Transverse colon (tissue), 4 donors: ENCODE data around the gene DDX49.

Source experiments
- EP300 ChIP-seq: sonication (generic); formaldehyde crosslinking; IDR thresholded peaks from one replicate; pipeline ENCODE4 v1.6.1; 2017; ENCODE audit warnings: antibody characterized with exemption, low read depth
- POLR2A ChIP-seq: fragments of 450-650 bp; IDR thresholded peaks from one replicate; pipeline ENCODE4 v1.6.1; 2016; ENCODE audit warnings: antibody characterized with exemption, mild to moderate bottlenecking, moderate library complexity
- POLR2AphosphoS5 ChIP-seq, 3 donors: sonication (generic); formaldehyde crosslinking; IDR thresholded peaks; one replicate each; pipeline ENCODE4 v1.6.1; 2016; ENCODE audit warnings: antibody characterized with exemption in 3 of 3
- TF ChIP-seq, protein P1 (sequence below), 5 experiments: fragments of 200-600 bp in 3 of 5; fragments of 450-650 bp in 2 of 5; sonication (generic) in 3 of 5; IDR thresholded peaks; 1 replicate in 2 of 5; 2 replicates in 3 of 5; pipeline ENCODE4 v1.5.1; 2016 to 2017; ENCODE audit warnings: antibody characterized with exemption in 5 of 5, inconsistent platforms in 3 of 5, mild to moderate bottlenecking in 2 of 5, moderate library complexity in 1 of 5

- TF ChIP-seq, protein P1, sequence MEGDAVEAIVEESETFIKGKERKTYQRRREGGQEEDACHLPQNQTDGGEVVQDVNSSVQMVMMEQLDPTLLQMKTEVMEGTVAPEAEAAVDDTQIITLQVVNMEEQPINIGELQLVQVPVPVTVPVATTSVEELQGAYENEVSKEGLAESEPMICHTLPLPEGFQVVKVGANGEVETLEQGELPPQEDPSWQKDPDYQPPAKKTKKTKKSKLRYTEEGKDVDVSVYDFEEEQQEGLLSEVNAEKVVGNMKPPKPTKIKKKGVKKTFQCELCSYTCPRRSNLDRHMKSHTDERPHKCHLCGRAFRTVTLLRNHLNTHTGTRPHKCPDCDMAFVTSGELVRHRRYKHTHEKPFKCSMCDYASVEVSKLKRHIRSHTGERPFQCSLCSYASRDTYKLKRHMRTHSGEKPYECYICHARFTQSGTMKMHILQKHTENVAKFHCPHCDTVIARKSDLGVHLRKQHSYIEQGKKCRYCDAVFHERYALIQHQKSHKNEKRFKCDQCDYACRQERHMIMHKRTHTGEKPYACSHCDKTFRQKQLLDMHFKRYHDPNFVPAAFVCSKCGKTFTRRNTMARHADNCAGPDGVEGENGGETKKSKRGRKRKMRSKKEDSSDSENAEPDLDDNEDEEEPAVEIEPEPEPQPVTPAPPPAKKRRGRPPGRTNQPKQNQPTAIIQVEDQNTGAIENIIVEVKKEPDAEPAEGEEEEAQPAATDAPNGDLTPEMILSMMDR (IDR thresholded peaks at IDR 0.05): no peak
- TF ChIP-seq POLR2A (no peak), POLR2AphosphoS5 (IDR thresholded peaks at IDR 0.05) (no peak), EP300 (no peak)
Measured at GRCh38 chr19:18929311-18929710, 9.8 kb downstream of the DDX49 start.
